CD14-positive monocyte (primary cell): ENCODE measurements around the gene DENND6A. TPM values are rescaled to one million over a fixed set of nuclear protein-coding genes. Genes with fewer than 3 reads are reported as not detected.

Experiments
- DNase-seq, 3 donors: peaks; one replicate each; pipeline ENCODE4 v3.0.0-alpha.2; 2011 to 2022
- H2AFZ ChIP-seq: 2 replicates; pipeline ENCODE4 v1.6.0; 2012; ENCODE audit warnings: mild to moderate bottlenecking, low read depth, low read length, inconsistent platforms; ENCODE audit not compliant: insufficient read depth, poor library complexity, severe bottlenecking
- H3K27ac ChIP-seq, 2 donors: 1 replicate in 1 of 2; 2 replicates in 1 of 2; pipeline ENCODE4 v1.5.1; 2012 to 2013; ENCODE audit warnings: low read length in 2 of 2, control low read depth in 1 of 2, inconsistent platforms in 1 of 2, low read depth in 1 of 2, mild to moderate bottlenecking in 1 of 2
- H3K27me3 ChIP-seq, 2 donors: one replicate each; pipeline versions ENCODE4 v1.6.0 to v1.6.1; 2011 to 2013; ENCODE audit warnings: low read length in 2 of 2; ENCODE audit not compliant: control insufficient read depth in 2 of 2, insufficient read depth in 2 of 2
- H3K36me3 ChIP-seq, 2 donors: replicated peaks in 1 of 2; 1 replicate in 1 of 2; 2 replicates in 1 of 2; pipeline versions ENCODE4 v1.5.1 to v1.6.1; 2012 to 2013; ENCODE audit warnings: low read length in 2 of 2, control low read depth in 1 of 2, inconsistent platforms in 1 of 2, mild to moderate bottlenecking in 1 of 2; ENCODE audit not compliant: insufficient read depth in 2 of 2, control insufficient read depth in 1 of 2
- H3K4me1 ChIP-seq, 2 donors: 1 replicate in 1 of 2; 2 replicates in 1 of 2; pipeline versions ENCODE4 v1.5.1 to v1.6.1; 2012 to 2013; ENCODE audit warnings: low read length in 2 of 2, control low read depth in 1 of 2, inconsistent platforms in 1 of 2, mild to moderate bottlenecking in 1 of 2, moderate library complexity in 1 of 2; ENCODE audit not compliant: insufficient read depth in 2 of 2, control insufficient read depth in 1 of 2
- H3K4me2 ChIP-seq: replicated peaks from 2 replicates; pipeline ENCODE3; 2012; ENCODE audit warnings: low read length, moderate library complexity, mild to moderate bottlenecking; ENCODE audit not compliant: poor library complexity, severe bottlenecking; ENCODE audit errors: extremely low read depth
- H3K4me3 ChIP-seq, 3 experiments: fragments of 200-600 bp in 1 of 3; sonication (generic) in 1 of 3; replicated peaks in 1 of 3; 1 replicate in 2 of 3; 2 replicates in 1 of 3; pipeline ENCODE4 v1.5.1; 2011 to 2013; ENCODE audit warnings: low read length in 3 of 3, mild to moderate bottlenecking in 3 of 3, control low read depth in 2 of 3, low read depth in 2 of 3, inconsistent platforms in 1 of 3, moderate library complexity in 1 of 3
- H3K79me2 ChIP-seq: 2 replicates; pipeline ENCODE4 v1.6.0; 2012; ENCODE audit warnings: mild to moderate bottlenecking, control low read depth, inconsistent platforms, low read length, moderate library complexity; ENCODE audit not compliant: insufficient read depth
- H3K9ac ChIP-seq: 2 replicates; pipeline ENCODE4 v1.6.0; 2017; ENCODE audit warnings: low read length, mild to moderate bottlenecking; ENCODE audit not compliant: insufficient read depth, poor library complexity, severe bottlenecking
- H3K9me3 ChIP-seq, 2 donors: replicated peaks in 1 of 2; 1 replicate in 1 of 2; 2 replicates in 1 of 2; pipeline versions ENCODE4 v1.5.1 to v1.6.1; 2012 to 2013; ENCODE audit warnings: low read length in 2 of 2, control low read depth in 1 of 2; ENCODE audit not compliant: control insufficient read depth in 1 of 2, insufficient read depth in 1 of 2
- H4K20me1 ChIP-seq: 2 replicates; pipeline ENCODE4 v1.6.0; 2012; ENCODE audit warnings: mild to moderate bottlenecking, low read length, control low read depth, moderate library complexity; ENCODE audit not compliant: insufficient read depth
- H3K27ac Mint-ChIP-seq, 7 donors: one replicate each; pipeline ENCODE4 v1.8.0; 2020; ENCODE audit warnings: mild to moderate bottlenecking in 7 of 7, mixed read lengths in 7 of 7, moderate library complexity in 6 of 7, inconsistent platforms in 2 of 7
- H3K27me3 Mint-ChIP-seq, 3 donors: one replicate each; pipeline ENCODE4 v1.8.0; 2021 to 2022; ENCODE audit warnings: low read depth in 3 of 3, mild to moderate bottlenecking in 3 of 3, mixed read lengths in 3 of 3, moderate library complexity in 3 of 3, inconsistent platforms in 1 of 3
- H3K36me3 Mint-ChIP-seq, 2 donors: one replicate each; pipeline ENCODE4 v1.8.0; 2020; ENCODE audit warnings: mixed read lengths in 2 of 2, inconsistent platforms in 1 of 2, mild to moderate bottlenecking in 1 of 2
- H3K4me1 Mint-ChIP-seq: one replicate; pipeline ENCODE4 v1.8.0; 2020; ENCODE audit warnings: mild to moderate bottlenecking, mixed read lengths
- H3K4me3 Mint-ChIP-seq, 2 donors: one replicate each; pipeline ENCODE4 v1.8.0; 2020; ENCODE audit warnings: mild to moderate bottlenecking in 2 of 2, mixed read lengths in 2 of 2, moderate library complexity in 1 of 2
- H3K9me3 Mint-ChIP-seq, 7 donors: one replicate each; pipeline ENCODE4 v1.8.0; 2020 to 2022; ENCODE audit warnings: mixed read lengths in 7 of 7, mild to moderate bottlenecking in 6 of 7, moderate library complexity in 6 of 7, inconsistent platforms in 2 of 7
- WGBS: methylation state at CpG from one replicate; pipeline ENCODE4 v1.1.5; 2013; ENCODE audit warnings: missing lambda C conversion rate; ENCODE audit not compliant: insufficient coverage; 5-methylcytosine and 5-hydroxymethylcytosine counted together
- intact Hi-C, 2 donors: fragments of 100-400 bp; cut with micrococcal nuclease; formaldehyde crosslinking; loops; one replicate each; pipeline versions ENCODE4 v1.15.0 to v1.15.1; 2023
- polyA plus RNA-seq, 3 donors: library from polyadenylated mRNA; depleted of rRNA in 1 of 3; unstranded in 2 of 3; stranded (reverse) in 1 of 3; fragments of 300-500 nt in 2 of 3; fragments of >200 nt in 1 of 3; fragmentation: Illumina TruSeq in 2 of 3; gene quantifications; 1 replicate in 2 of 3; 2 replicates in 1 of 3; pipeline ENCODE4 v1.2.3, GENCODE V29; 2012 to 2021
- TF ChIP-seq, protein P1 (sequence below): fragments of 200-600 bp; IDR thresholded peaks from one replicate; pipeline ENCODE4 v1.8.0; 2022; ENCODE audit warnings: antibody characterized with exemption, mild to moderate bottlenecking

DENND6A gene
- polyA plus RNA-seq, 3 donors, result 10.8 to 20.8 (median 15.4) TPM

DNA sequence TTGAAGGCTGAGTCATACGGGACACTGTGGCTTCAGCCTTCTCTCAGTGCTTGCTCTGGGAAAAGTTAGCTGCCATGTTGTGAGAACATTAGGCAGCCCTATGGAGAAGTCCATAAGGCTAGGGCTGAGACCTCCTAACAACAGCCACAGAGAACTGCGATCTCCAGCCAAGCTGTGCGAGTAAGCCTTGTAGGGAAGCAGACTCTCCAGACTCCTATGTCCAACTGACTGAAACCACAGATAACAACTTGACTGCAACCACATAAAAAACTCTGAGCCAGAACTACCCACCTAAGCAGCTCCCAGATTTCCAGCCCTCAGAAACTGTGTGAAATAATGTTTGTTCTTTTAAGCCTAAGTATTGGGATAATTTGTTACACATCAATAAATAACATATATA lies 40.7 kb downstream of the DENND6A start:
- Histone ChIP-seq H3K27ac (peak overlapping the region in 1 of 2 donors; percentile 18), H3K4me3 (no peak overlapping the region), H3K9me3 (no peaks in the 10 kb centered on the region), H3K4me1 (no peaks in the 10 kb centered on the region), H4K20me1 (peaks cover 5% of the 10 kb centered on the region), H3K36me3 (peaks cover 54 to 85% of the 10 kb centered on the region in 2 donors), H3K9ac (no peak overlapping the region), H3K79me2 (peaks cover 2% of the 10 kb centered on the region), H3K4me2 (no peak overlapping the region), H3K27me3 (no peaks in the 10 kb centered on the region), H2AFZ (no peak overlapping the region)
- TF ChIP-seq, protein P1, sequence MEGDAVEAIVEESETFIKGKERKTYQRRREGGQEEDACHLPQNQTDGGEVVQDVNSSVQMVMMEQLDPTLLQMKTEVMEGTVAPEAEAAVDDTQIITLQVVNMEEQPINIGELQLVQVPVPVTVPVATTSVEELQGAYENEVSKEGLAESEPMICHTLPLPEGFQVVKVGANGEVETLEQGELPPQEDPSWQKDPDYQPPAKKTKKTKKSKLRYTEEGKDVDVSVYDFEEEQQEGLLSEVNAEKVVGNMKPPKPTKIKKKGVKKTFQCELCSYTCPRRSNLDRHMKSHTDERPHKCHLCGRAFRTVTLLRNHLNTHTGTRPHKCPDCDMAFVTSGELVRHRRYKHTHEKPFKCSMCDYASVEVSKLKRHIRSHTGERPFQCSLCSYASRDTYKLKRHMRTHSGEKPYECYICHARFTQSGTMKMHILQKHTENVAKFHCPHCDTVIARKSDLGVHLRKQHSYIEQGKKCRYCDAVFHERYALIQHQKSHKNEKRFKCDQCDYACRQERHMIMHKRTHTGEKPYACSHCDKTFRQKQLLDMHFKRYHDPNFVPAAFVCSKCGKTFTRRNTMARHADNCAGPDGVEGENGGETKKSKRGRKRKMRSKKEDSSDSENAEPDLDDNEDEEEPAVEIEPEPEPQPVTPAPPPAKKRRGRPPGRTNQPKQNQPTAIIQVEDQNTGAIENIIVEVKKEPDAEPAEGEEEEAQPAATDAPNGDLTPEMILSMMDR, result no peak
- Mint-ChIP-seq H3K4me1 (no peaks in the 10 kb centered on the region), H3K4me3 (no peak overlapping the region), H3K27me3 (no peaks in the 10 kb centered on the region), H3K9me3 (peaks cover 5 to 15% (median 8%) of the 10 kb centered on the region in 7 donors), H3K36me3 (peaks cover 71 to 87% of the 10 kb centered on the region in 2 donors), H3K27ac (peak overlapping the region in 2 of 7 donors; percentile 5 to 19)
- intact Hi-C loops, result loop anchor here in 1 of 2 donors (10.0 kb wide), 1 partner anchor 57 kb away; the partner anchor contains the start of gene ARF4
- 100% methylated on average over 3 of the region's 3 CpGs for WGBS
- DNase-seq, result no peak

DNA sequence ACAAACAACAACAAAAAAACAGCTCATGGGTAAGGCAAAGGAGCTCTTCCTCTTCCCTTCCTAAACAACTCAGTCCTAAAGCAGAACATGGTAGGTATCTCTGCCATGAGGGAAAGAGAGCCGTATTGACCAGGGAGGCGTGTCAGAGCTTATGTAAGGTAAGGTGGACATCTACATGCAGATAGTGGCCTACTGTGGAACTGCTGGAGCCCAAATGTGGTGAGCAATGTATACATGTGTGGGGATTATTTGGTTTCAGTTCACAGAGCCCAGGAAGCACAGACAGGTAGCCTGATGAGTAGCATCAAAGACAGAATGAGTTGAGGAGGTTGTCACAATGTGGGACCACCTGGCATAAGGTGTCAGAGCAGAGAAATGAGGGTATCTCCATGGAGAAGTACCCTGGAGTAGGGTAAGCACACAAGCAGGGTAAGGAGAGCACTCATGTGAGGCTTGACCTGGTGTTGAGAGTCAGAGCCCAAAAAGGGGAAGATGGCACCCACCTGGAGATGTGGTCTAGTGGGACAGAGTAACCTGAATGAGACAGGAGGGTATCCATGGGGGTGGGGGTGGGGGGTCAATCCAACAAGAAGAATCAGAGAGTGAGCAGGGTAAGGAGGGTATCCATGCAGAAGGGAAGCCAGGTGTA lies 45.5 kb downstream of the DENND6A start:
- H3K9me3 ChIP-seq, result no peaks in the 10 kb centered on the region

More for the DNA sequence above, 45.5 kb downstream of the DENND6A start:
- no peak overlapping the region for H3K9ac ChIP-seq
- 95% methylated on average over 2 of the region's 2 CpGs for WGBS
- H4K20me1 ChIP-seq, result peaks cover 5% of the 10 kb centered on the region
- peaks cover 62 to 87% of the 10 kb centered on the region in 2 donors for H3K36me3 ChIP-seq
- no peaks in the 10 kb centered on the region for H3K4me1 ChIP-seq
- no peak overlapping the region for H3K4me2 ChIP-seq
- TF ChIP-seq, protein P1, result no peak
- Mint-ChIP-seq H3K4me3 (no peak overlapping the region), H3K27ac (peak overlapping the region in 6 of 7 donors; percentile 27 to 79 (median 62)), H3K36me3 (peaks cover 75 to 92% of the 10 kb centered on the region in 2 donors), H3K9me3 (peaks cover 5 to 15% (median 8%) of the 10 kb centered on the region in 7 donors), H3K4me1 (no peaks in the 10 kb centered on the region), H3K27me3 (no peaks in the 10 kb centered on the region)
- no peaks in the 10 kb centered on the region for H3K27me3 ChIP-seq
- H3K27ac ChIP-seq, result peak overlapping the region in 1 of 2 donors; percentile 32
- intact Hi-C loops, result no loop called here
- H2AFZ ChIP-seq, result no peak overlapping the region
- H3K4me3 ChIP-seq, result no peak overlapping the region
- H3K79me2 ChIP-seq, result no peaks in the 10 kb centered on the region
- DNase-seq, result no peak
